Endometrial microvascular endothelial cells (primary cell): ENCODE measurements around the gene LEFTY1. TPM values are rescaled to one million over a fixed set of nuclear protein-coding genes. Genes with fewer than 3 reads are reported as not detected.

Experiments
- in situ Hi-C: cut with HindIII; loops from 2 replicates; pipeline ENCODE4 v1.10.0; 2017; ENCODE audit warnings: low sequenced_read_pairs, low pct_unique_long_range_greater_than_20kb; ENCODE audit errors: inconsistent ontology term
- total RNA-seq: library from RNA; depleted of rRNA; stranded (reverse); fragments of >200 nt; gene quantifications from one replicate; pipeline ENCODE4 v1.2.3, GENCODE V29; 2015; ENCODE audit errors: inconsistent ontology term

LEFTY1 gene
- total RNA-seq, 1 donor from 2014 or later, result not detected

GRCh38 chr1:225918280-225918679 lies 29.3 kb upstream of the LEFTY1 start:
- in situ Hi-C loops, result no loop called here

GRCh38 chr1:225917536-225917935 lies 28.6 kb upstream of the LEFTY1 start:
- in situ Hi-C loops, result no loop called here

GRCh38 chr1:225917101-225917500 lies 28.2 kb upstream of the LEFTY1 start:
- in situ Hi-C loops, result no loop called here

GRCh38 chr1:225915538-225915991 lies 26.6 kb upstream of the LEFTY1 start:
- in situ Hi-C loops, result no loop called here

- in situ Hi-C loops, result no loop called here
Observed at GRCh38 chr1:225914947-225915346, 26.0 kb upstream of the LEFTY1 start.

- in situ Hi-C loops, result no loop called here
Observed at GRCh38 chr1:225914391-225914790, 25.4 kb upstream of the LEFTY1 start.

GRCh38 chr1:225911191-225912130 lies 22.5 kb upstream of the LEFTY1 start:
- in situ Hi-C loops, result no loop called here

- in situ Hi-C loops, result no loop called here
Observed at GRCh38 chr1:225909477-225909876, 20.5 kb upstream of the LEFTY1 start.

- in situ Hi-C loops, result no loop called here
Observed at GRCh38 chr1:225908773-225909172, 19.8 kb upstream of the LEFTY1 start.

- in situ Hi-C loops, result no loop called here
Observed at GRCh38 chr1:225908013-225908640, 19.2 kb upstream of the LEFTY1 start.

GRCh38 chr1:225907341-225907740 lies 18.4 kb upstream of the LEFTY1 start:
- in situ Hi-C loops, result no loop called here

- in situ Hi-C loops, result no loop called here
Observed at GRCh38 chr1:225906467-225906866, 17.5 kb upstream of the LEFTY1 start.

- in situ Hi-C loops, result no loop called here
Observed at GRCh38 chr1:225903623-225904022, 14.7 kb upstream of the LEFTY1 start.

GRCh38 chr1:225899044-225899925 lies 10.3 kb upstream of the LEFTY1 start:
- in situ Hi-C loops, result no loop called here

GRCh38 chr1:225897595-225898514 lies 8.9 kb upstream of the LEFTY1 start:
- in situ Hi-C loops, result no loop called here

- in situ Hi-C loops, result no loop called here
Observed at GRCh38 chr1:225896937-225897549, 8.1 kb upstream of the LEFTY1 start.

GRCh38 chr1:225896494-225896893 lies 7.5 kb upstream of the LEFTY1 start:
- in situ Hi-C loops, result no loop called here

GRCh38 chr1:225892307-225892706 lies 3.4 kb upstream of the LEFTY1 start:
- in situ Hi-C loops, result no loop called here
